Measurements from ENCODE around the gene MEF2A. TPM values are rescaled to one million over a fixed set of nuclear protein-coding genes. Genes with fewer than 3 reads are reported as not detected.

The MEF2A gene
- total and polyA plus RNA-seq, 2 donors = 27.4 to 32.4 TPM

DNA sequence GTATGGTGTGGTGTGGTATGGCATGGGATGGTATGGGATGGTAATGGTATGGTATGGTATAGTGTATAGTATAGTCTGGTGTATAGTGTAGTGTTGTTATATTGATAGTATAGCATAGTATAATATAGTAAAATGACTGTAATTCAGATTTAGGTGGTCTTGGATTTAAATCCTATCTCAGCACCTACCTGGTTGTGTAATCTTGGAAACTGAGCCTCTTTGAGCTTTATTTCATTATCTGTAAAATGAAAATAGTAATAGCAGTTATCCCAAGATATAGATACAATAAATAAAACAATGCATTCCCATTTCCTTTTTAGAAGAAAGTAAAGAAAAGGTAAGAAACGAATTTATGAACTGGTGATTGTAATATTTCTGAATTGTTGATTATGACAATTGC, 27.5 kb upstream of the MEF2A start:
- Histone ChIP-seq H3K36me3 (ENCODE audit: control insufficient read depth in 2 of 2, insufficient read depth in 2 of 2, low read length in 1 of 2) (no peaks in the 10 kb centered on the region), H3K9me3 (ENCODE audit: control insufficient read depth in 2 of 2, insufficient read depth in 1 of 2, low read length in 1 of 2) (no peaks in the 10 kb centered on the region), H3K27ac (ENCODE audit: low read depth in 1 of 2, low read length in 1 of 2) (no peak overlapping the region), H3K4me3 (ENCODE audit: low read length in 2 of 2) (no peak overlapping the region), H3K4me1 (ENCODE audit: control insufficient read depth in 2 of 2, insufficient read depth in 2 of 2, low read length in 2 of 2) (no peaks in the 10 kb centered on the region), H3K27me3 (ENCODE audit: control insufficient read depth in 2 of 2, insufficient read depth in 1 of 2, low read length in 1 of 2) (no peaks in the 10 kb centered on the region)
- no peak for DNase-seq (ENCODE audit: low read depth in 6 of 9, low spot score in 9 of 9)
- WGBS = 99% methylated on average over 1 of the region's 1 CpG

DNA sequence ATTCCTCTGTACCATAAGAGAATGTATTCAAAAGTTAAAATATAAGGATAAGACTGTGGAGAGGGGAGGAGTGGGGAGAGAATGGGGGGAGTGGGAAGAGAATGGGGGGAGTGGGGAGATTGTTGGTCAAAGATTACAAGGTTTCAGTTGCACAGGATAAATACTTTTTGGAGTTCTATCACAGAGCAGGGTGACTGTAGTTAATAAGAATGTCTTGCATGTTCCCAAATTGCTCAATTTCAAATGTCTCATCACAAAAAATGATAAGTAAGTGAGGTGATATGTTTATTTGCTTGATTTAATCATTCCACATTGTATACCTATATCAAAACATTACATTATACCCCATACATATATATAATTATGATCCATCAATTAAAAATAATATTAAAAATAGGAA, 23.0 kb upstream of the MEF2A start:
- H3K27me3 ChIP-seq (ENCODE audit: control insufficient read depth in 2 of 2, insufficient read depth in 1 of 2, low read length in 1 of 2) = no peaks in the 10 kb centered on the region
- no peak for DNase-seq (ENCODE audit: low read depth in 6 of 9, low spot score in 9 of 9)
- no peak overlapping the region for H3K4me3 ChIP-seq (ENCODE audit: low read length in 2 of 2)
- no peaks in the 10 kb centered on the region for H3K9me3 ChIP-seq (ENCODE audit: control insufficient read depth in 2 of 2, insufficient read depth in 1 of 2, low read length in 1 of 2)
- H3K4me1 ChIP-seq (ENCODE audit: control insufficient read depth in 2 of 2, insufficient read depth in 2 of 2, low read length in 2 of 2) = no peaks in the 10 kb centered on the region
- no peaks in the 10 kb centered on the region for H3K36me3 ChIP-seq (ENCODE audit: control insufficient read depth in 2 of 2, insufficient read depth in 2 of 2, low read length in 1 of 2)
- no peak overlapping the region for H3K27ac ChIP-seq (ENCODE audit: low read depth in 1 of 2, low read length in 1 of 2)

DNA sequence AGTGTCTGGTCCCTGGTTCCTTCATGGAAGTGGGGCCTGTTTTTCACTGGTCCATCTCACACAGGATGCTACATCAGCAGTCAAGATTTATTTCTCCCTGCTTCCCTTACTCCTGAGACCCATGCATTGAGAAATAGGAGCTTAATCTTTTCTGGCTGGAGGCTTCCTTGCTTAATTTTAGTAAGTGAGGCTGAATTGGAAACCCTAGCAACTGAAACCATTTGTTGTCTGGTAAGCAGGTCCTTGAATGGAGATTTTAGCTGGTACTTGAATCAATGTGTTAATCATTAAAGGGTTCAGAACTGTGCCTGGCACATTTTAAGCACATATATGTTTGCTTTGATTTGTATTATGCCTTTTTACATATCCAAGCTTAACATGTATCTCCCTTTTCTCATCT, 20.2 kb upstream of the MEF2A start:
- DNase-seq (ENCODE audit: low read depth in 6 of 9, low spot score in 9 of 9) = no peak
- H3K27ac ChIP-seq (ENCODE audit: low read depth in 1 of 2, low read length in 1 of 2) = no peak overlapping the region
- no peaks in the 10 kb centered on the region for H3K27me3 ChIP-seq (ENCODE audit: control insufficient read depth in 2 of 2, insufficient read depth in 1 of 2, low read length in 1 of 2)
- peaks cover 0 to 5% of the 10 kb centered on the region in 2 donors for H3K9me3 ChIP-seq (ENCODE audit: control insufficient read depth in 2 of 2, insufficient read depth in 1 of 2, low read length in 1 of 2)
- no peaks in the 10 kb centered on the region for H3K36me3 ChIP-seq (ENCODE audit: control insufficient read depth in 2 of 2, insufficient read depth in 2 of 2, low read length in 1 of 2)
- no peak overlapping the region for H3K4me3 ChIP-seq (ENCODE audit: low read length in 2 of 2)
- no peaks in the 10 kb centered on the region for H3K4me1 ChIP-seq (ENCODE audit: control insufficient read depth in 2 of 2, insufficient read depth in 2 of 2, low read length in 2 of 2)

DNA sequence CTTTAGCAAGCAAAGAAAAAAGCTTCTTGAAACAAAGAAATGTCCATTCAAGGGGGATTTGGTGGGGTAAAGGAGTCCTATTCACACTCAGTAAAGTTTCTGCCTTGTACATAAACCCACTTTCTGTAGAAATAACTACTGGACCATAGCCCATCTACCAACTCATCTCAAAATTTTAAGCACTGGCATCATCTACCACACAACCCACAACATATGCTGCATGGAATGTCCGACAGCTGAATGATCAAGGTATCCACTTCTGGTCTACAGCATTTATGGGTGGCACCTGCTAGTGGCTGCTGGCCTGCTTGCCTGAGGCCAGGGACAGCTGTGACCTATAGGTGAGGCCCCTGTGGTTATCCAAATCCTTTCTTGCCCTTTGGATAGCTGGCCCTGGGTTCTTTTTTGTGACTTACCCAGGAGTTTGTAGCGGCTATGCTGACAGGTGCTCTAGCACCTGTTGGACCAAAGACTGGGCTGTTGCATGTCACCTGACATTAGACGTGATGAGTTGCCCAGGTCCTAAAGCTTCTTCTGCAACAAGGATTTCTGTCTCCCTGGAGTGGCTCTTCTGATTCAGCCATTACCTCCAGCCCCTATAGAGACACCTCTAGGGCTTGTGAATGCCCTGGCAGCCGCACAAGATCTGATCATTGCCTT, 19.2 kb upstream of the MEF2A start:
- Histone ChIP-seq H3K27ac (ENCODE audit: low read depth in 1 of 2, low read length in 1 of 2) (no peak overlapping the region), H3K4me3 (ENCODE audit: low read length in 2 of 2) (no peak overlapping the region), H3K27me3 (ENCODE audit: control insufficient read depth in 2 of 2, insufficient read depth in 1 of 2, low read length in 1 of 2) (no peaks in the 10 kb centered on the region), H3K36me3 (ENCODE audit: control insufficient read depth in 2 of 2, insufficient read depth in 2 of 2, low read length in 1 of 2) (no peaks in the 10 kb centered on the region), H3K4me1 (ENCODE audit: control insufficient read depth in 2 of 2, insufficient read depth in 2 of 2, low read length in 2 of 2) (no peaks in the 10 kb centered on the region), H3K9me3 (ENCODE audit: control insufficient read depth in 2 of 2, insufficient read depth in 1 of 2, low read length in 1 of 2) (peaks cover 0 to 5% of the 10 kb centered on the region in 2 donors)
- DNase-seq (ENCODE audit: low read depth in 6 of 9, low spot score in 9 of 9) = no peak
- WGBS = 85% methylated on average over 4 of the region's 4 CpGs

DNA sequence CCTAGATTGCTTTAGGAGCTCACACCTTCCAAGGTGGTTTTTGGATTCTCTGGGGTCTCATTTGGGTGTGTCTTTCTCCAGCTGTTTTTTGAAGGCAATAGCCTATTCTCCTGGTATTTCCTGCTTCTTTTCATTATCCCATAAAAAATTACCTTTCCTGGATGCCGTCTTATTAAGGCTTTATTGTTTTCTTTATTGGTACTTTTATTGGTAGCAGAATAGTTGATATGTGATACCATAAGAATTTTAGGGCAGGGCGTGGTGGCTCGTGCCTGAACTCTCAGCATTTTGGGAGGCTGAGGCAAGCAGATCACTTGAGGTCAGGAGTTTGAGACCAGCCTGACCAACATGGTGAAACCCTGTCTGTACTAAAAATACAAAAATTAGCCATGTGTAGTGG, 18.3 kb upstream of the MEF2A start:
- no peaks in the 10 kb centered on the region for H3K4me1 ChIP-seq (ENCODE audit: control insufficient read depth in 2 of 2, insufficient read depth in 2 of 2, low read length in 2 of 2)
- H3K36me3 ChIP-seq (ENCODE audit: control insufficient read depth in 2 of 2, insufficient read depth in 2 of 2, low read length in 1 of 2) = no peaks in the 10 kb centered on the region
- H3K27me3 ChIP-seq (ENCODE audit: control insufficient read depth in 2 of 2, insufficient read depth in 1 of 2, low read length in 1 of 2) = no peaks in the 10 kb centered on the region
- no peak overlapping the region for H3K27ac ChIP-seq (ENCODE audit: low read depth in 1 of 2, low read length in 1 of 2)
- no peak overlapping the region for H3K4me3 ChIP-seq (ENCODE audit: low read length in 2 of 2)
- DNase-seq (ENCODE audit: low read depth in 6 of 9, low spot score in 9 of 9) = no peak
- WGBS = 98% methylated on average over 3 of the region's 3 CpGs
- H3K9me3 ChIP-seq (ENCODE audit: control insufficient read depth in 2 of 2, insufficient read depth in 1 of 2, low read length in 1 of 2) = peaks cover 0 to 5% of the 10 kb centered on the region in 2 donors

DNA sequence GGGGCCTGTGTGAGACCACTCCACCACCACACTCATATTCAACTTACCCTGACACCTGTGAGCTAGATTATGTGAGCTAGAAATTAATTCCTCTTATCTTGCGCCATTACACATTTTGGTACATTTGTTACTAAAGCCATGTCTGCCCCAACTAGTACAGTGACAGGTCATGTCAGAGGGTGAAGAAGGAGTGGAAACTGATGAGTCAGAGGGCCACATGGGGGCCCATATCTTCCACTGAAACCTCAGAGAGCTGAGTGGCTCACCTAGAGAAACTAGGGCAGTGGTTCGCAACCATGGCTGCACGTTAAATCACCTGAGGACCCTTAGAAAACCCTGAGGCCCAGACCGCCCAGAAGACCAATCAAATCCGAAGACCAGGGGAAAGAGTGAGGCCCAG, 15.7 kb upstream of the MEF2A start:
- 89% methylated on average over 5 of the region's 5 CpGs for WGBS
- Histone ChIP-seq H3K27ac (ENCODE audit: low read depth in 1 of 2, low read length in 1 of 2) (no peak overlapping the region), H3K4me1 (ENCODE audit: control insufficient read depth in 2 of 2, insufficient read depth in 2 of 2, low read length in 2 of 2) (no peaks in the 10 kb centered on the region), H3K9me3 (ENCODE audit: control insufficient read depth in 2 of 2, insufficient read depth in 1 of 2, low read length in 1 of 2) (peaks cover 0 to 5% of the 10 kb centered on the region in 2 donors), H3K4me3 (ENCODE audit: low read length in 2 of 2) (no peak overlapping the region), H3K27me3 (ENCODE audit: control insufficient read depth in 2 of 2, insufficient read depth in 1 of 2, low read length in 1 of 2) (no peaks in the 10 kb centered on the region), H3K36me3 (ENCODE audit: control insufficient read depth in 2 of 2, insufficient read depth in 2 of 2, low read length in 1 of 2) (no peaks in the 10 kb centered on the region)
- no peak for DNase-seq (ENCODE audit: low read depth in 6 of 9, low spot score in 9 of 9)

DNA sequence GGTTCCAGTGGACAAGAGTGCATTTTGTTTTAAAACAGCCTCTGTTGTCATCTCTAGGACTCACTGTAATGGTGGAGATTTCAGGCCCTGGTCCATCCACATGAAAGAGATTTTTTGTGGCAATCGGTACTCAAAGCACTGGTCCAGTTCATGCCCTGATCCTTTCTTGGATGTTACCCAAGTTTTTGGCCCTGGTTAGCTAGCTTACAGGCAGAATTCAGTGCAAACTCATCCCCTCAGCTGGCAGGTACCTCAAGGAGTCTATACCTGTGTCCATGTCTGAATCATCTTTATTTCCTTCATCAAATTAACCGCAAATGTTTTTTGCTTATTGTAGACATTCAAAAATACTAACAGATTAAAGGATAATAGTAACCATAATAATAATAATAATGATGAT, 13.7 kb upstream of the MEF2A start:
- H3K9me3 ChIP-seq (ENCODE audit: control insufficient read depth in 2 of 2, insufficient read depth in 1 of 2, low read length in 1 of 2) = peaks cover 0 to 5% of the 10 kb centered on the region in 2 donors
- no peak for DNase-seq (ENCODE audit: low read depth in 6 of 9, low spot score in 9 of 9)
- no peaks in the 10 kb centered on the region for H3K4me1 ChIP-seq (ENCODE audit: control insufficient read depth in 2 of 2, insufficient read depth in 2 of 2, low read length in 2 of 2)
- WGBS = 98% methylated on average over 2 of the region's 2 CpGs
- no peaks in the 10 kb centered on the region for H3K27me3 ChIP-seq (ENCODE audit: control insufficient read depth in 2 of 2, insufficient read depth in 1 of 2, low read length in 1 of 2)
- H3K4me3 ChIP-seq (ENCODE audit: low read length in 2 of 2) = no peak overlapping the region
- no peak overlapping the region for H3K27ac ChIP-seq (ENCODE audit: low read depth in 1 of 2, low read length in 1 of 2)
- H3K36me3 ChIP-seq (ENCODE audit: control insufficient read depth in 2 of 2, insufficient read depth in 2 of 2, low read length in 1 of 2) = no peaks in the 10 kb centered on the region

DNA sequence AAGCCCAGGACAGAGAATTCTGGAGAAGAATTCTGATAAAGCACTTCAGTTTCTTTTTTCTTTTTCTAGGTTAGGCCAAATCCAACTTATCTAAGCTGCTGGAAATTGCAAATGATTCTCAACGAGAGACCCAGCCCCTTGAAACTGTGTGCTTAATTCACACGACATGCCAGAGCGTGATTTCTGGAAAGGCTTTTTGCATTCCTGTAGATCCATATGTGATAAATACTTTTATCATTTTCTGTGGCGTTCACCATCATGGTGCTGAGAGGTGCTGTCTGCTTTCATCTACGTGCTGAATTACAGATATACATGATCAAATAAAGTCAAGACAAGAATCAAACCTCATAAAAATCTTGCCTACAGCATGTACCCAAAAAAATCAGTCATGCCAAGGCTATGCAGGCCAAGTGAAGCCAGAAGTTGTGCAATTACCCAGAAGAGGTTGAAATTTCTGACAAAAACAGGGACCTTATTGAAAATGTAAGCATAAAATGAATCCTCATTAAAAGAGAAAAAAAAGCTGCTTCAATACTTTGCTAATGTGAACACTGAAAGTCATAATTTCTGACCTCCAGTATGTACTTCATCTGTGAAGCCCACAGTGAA, 10.8 kb upstream of the MEF2A start:
- WGBS = 96% methylated on average over 5 of the region's 5 CpGs
- peaks cover 0 to 5% of the 10 kb centered on the region in 2 donors for H3K9me3 ChIP-seq (ENCODE audit: control insufficient read depth in 2 of 2, insufficient read depth in 1 of 2, low read length in 1 of 2)
- no peaks in the 10 kb centered on the region for H3K27me3 ChIP-seq (ENCODE audit: control insufficient read depth in 2 of 2, insufficient read depth in 1 of 2, low read length in 1 of 2)
- no peaks in the 10 kb centered on the region for H3K36me3 ChIP-seq (ENCODE audit: control insufficient read depth in 2 of 2, insufficient read depth in 2 of 2, low read length in 1 of 2)
- no peaks in the 10 kb centered on the region for H3K4me1 ChIP-seq (ENCODE audit: control insufficient read depth in 2 of 2, insufficient read depth in 2 of 2, low read length in 2 of 2)
- DNase-seq (ENCODE audit: low read depth in 6 of 9, low spot score in 9 of 9) = no peak
- no peak overlapping the region for H3K27ac ChIP-seq (ENCODE audit: low read depth in 1 of 2, low read length in 1 of 2)
- no peak overlapping the region for H3K4me3 ChIP-seq (ENCODE audit: low read length in 2 of 2)

DNA sequence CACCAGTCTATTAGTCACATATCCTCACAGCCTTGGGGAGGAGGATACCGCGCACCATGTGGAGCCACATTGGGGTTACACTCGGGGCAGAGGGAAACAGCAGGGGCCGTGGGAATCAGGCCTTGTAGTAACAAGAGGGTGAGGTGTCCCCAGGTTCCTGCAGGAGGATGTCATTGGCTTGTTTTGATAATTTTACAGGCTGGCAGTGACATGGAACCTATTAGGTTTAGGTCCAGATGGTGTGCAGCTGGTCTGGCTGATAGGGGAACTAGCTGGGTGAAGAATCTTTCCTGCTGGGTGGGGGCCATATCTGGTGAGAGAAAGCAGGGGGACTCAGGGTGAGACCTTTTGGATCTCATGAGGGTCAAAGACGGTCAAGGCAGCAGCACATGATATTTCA, 9.8 kb upstream of the MEF2A start:
- no peak for DNase-seq (ENCODE audit: low read depth in 6 of 9, low spot score in 9 of 9)
- no peaks in the 10 kb centered on the region for H3K4me1 ChIP-seq (ENCODE audit: control insufficient read depth in 2 of 2, insufficient read depth in 2 of 2, low read length in 2 of 2)
- H3K36me3 ChIP-seq (ENCODE audit: control insufficient read depth in 2 of 2, insufficient read depth in 2 of 2, low read length in 1 of 2) = no peaks in the 10 kb centered on the region
- H3K27me3 ChIP-seq (ENCODE audit: control insufficient read depth in 2 of 2, insufficient read depth in 1 of 2, low read length in 1 of 2) = no peaks in the 10 kb centered on the region
- WGBS = 89% methylated on average over 5 of the region's 5 CpGs
- H3K4me3 ChIP-seq (ENCODE audit: low read length in 2 of 2) = no peak overlapping the region
- H3K27ac ChIP-seq (ENCODE audit: low read depth in 1 of 2, low read length in 1 of 2) = no peak overlapping the region
- H3K9me3 ChIP-seq (ENCODE audit: control insufficient read depth in 2 of 2, insufficient read depth in 1 of 2, low read length in 1 of 2) = no peaks in the 10 kb centered on the region

Data from thymus (tissue), 11 donors.